Measurements from ENCODE around the gene SMARCD3.

The SMARCD3 gene

DNA sequence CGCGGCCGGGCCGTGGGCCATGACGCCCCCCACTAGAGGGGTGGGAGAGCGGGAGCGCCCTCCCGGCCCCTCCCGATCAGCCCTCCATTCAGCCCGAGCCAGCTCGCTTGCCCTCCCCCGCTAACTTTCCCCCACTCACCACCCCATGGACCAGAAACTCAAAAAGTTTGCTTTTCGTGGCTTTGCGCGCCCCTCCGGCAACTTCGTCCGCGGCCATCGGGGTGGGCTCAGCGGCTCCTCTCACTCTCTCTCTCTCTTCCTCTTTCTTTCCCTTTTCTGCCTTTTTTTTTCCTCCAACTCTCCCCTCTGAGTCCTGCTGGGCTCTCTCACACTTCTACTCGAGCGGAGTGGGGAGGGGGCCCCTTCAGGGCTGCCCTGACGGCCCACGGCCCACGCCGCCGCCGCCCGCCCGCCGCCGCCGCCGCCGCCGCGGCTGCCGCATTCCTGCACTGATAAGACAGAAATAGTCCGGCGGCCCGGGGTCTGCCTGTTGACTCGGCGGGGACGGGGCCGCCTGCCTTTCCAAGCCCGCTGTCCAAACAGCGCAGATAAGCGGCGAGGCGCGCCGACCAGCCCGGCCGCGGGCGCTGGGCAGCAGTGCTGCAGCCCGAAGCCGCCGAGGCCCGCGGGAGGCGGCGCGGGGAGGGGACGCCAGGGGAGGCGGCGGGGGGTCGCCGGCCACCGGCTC is at the start of gene SMARCD3:
TSS of gene SMARCD3 (minus strand) at position 349 of the 688 bp plus-strand sequence. CDS start at position 217, 132 bp downstream.
- peak; percentile 76 for DNase-seq

DNA sequence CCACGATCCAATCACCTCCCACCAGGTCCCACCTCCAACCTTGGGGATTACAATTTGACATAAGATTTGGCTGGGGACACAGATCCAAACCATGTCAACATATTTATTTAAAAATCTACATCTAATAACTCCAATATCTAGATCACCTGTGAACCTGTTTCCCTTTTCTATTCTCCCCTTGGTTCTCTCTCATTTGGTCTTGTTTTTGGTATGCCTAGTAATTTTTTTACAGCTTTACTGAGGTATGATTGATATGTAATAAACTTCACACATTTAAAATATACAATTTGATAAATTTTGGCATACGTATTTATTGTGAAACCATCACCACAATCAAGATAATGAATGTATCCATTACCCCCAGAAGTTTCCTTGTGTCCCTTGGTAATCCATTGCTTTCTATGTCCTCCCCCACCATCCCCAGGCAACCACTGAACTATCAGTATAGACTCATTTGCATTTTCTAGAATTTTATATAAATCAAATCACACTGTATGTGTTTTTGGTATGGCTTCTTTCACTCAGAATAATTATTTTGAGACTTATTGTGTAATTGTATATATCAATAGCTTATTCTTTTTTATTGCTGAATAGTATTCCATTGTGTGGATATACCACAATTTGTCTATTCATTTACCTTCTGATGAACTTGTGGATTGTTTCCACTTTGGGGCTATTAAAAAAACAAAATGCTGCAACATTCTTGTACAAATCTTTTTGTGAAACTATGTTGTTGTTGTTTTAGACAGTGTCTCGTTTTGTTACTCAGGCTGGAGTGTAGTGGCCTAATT is 47.9 kb upstream of the SMARCD3 start:
- no peak for DNase-seq

DNA sequence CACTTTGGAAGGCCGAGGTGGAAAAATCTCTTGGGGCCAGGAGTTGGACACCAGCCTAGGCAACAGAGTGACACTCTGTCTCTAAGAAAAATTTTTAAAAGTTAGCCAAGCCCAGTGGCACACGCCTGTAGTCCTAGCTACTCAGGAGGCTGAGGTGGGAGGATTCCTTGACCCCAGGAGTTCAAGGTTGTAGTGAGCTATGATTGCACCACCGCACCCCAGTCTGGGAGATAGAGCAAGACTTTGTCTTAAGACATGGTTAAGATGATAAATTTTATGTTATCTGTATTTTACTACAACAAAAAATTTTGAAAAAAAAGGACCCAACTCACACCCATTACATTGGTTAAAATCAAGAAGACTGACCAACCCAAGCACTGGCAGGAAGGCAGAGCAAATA is 44.4 kb upstream of the SMARCD3 start:
- DNase-seq = no peak

DNA sequence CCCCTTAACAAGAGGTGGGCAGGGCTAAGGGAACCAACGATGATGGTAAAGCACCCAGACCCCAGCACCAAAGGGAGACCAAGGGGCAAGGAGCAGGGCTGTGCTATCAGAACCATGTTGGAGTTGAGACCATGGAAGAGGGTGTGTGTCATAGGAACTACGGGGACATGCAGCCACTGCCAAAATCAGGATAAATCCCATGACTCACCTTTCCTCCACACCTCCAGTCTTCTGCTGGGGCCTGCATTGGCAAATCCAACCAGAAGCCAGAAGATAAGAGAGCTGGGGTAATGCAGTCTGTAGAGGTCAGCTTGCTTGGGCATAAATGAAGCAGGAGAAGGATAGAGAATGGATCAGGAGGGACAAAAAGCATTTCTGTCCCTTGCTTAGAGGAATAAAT is 42.7 kb upstream of the SMARCD3 start:
- DNase-seq = no peak

DNA sequence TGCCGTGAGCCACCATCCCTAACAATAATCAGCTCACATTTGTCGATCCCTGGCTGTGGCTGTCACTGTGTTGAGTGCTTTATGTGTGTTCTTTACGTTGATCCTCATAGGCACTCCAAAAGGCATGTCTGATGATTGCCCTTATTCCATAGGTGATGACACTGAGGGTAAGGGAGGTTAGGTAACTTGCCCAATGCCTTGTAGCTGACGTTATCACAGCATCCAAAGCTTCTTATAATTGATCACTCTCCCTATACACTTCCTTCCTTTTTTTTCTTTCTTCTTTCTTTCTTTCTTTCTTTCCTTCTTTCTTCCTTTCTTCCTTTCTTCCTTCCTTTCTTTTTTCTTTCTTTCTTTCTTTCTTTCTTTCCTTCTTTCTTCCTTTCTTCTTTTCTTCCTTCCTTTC is 41.9 kb upstream of the SMARCD3 start:
- no peak for DNase-seq

DNA sequence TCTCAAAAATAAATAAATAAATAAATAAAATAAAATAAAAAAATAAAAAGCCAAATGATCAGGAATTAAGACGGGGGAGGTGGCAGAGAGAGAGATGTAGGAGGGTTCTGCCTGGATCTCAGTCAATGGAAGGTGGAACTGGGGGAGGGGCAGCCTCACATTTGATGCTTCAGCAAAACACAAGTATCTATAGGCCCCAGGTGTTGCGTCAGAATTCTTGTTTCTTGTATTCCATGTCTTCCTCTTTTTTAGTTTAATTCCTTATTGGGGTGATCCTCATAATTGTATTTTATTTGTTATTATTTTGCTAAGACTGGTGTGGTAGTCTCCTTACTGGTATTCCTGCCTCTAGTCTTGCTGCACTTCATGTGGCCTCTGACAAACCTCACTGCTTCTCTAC is 41.4 kb upstream of the SMARCD3 start:
- no peak for DNase-seq

DNA sequence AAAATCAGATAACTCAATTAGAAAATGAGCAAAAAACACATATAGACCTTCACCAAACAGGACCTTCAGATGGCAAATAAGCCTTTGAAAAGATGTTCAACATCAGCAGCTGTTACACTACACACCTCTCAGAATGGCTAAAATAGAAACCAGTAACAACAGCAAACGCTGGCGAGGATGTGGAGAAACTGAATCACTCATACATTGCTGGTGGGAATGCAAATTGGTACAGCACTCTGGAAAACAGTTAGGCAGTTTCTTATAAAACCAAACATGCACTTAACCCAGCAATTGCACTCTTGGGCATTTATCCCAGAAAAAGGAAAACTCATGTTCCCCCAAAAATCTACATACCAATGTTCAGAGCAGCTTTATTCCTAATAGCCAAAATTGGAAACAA is 37.7 kb upstream of the SMARCD3 start:
- DNase-seq = no peak

DNA sequence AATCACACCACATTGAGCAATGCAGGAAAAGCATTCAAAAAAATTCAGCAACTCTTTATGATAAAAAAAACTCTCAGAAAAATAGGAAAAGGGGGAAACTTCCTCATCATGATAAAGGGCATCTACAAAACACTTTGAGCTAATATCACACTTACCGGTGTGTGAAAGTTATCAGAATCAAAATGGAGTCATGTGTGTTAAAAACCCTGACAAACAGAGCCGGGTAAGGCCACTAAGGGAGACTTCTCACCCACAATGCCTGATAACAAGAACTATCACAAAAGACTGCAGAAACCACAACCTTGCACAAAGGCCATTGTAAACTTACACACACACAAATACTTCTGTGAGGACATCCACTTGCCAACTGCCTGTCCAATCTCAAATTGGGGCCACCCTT is 34.8 kb upstream of the SMARCD3 start:
- no peak for DNase-seq

DNA sequence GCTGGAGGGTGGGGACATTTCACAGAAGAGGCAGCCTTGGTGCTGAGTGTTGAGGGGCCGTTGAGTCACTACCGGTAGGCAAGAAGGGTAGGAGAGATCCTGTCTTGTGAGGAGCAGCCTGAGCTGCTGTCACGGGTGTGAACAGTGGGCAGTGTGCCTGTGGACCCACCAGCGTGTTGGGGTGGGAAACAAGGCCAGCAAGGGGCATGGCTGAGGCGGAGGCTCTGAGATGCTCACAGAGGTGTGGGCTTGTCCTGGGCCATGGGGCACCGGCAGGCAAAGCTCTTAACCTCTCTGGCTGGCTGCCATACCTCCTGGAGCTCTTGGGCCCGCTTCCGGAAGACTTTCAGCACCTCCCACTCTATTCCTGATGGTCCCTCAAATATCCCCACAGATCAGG is 33.6 kb upstream of the SMARCD3 start:
- DNase-seq = no peak

DNA sequence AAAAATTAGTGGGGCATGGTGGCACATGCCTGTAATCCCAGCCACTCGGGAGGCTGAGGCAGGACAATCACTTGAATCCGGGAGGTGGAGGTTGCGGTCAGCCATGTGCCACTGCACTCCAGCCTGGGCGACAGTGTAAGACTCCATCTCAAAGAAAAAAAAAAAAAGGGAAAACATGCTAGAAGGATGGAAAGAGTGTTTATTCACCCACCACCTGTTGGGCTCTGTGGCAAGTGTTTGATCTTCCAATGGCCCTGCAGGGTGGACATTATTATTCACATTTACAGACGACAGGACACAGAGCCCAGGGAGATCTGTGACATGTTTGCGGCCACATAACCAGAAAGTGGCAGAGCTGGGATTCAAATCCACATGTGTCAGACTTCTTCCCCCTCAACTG is 33.2 kb upstream of the SMARCD3 start:
- no peak for DNase-seq

DNA sequence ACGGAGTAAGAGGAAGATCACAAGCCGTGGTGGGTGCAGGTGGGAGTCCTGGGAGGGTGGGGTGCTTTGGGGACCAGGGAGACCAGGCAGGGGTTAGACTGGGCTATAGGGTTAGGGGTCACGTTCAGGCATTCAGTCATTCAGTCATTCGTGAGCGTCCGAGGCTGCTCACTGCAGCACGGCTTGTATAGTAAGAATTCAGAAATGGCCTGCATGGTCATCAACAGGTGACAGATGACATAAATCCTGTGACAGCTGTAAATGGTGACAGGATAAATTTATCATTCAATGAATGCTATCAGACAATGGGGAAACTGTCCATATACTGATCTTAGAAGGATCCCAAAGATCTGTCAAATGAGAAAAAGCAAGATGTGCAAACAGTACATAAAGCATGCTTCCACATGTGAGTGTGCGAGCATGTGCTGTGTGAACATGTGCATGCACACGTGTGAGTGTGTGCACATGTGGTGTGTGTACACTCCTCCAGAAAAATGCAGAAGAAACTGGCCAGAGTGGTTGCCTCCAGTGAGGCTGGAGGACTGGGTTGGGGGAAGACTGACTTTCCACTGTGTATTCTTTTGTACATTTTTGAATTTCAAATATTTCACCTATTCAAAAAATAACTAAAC is 32.0 kb upstream of the SMARCD3 start:
- no peak for DNase-seq

DNA sequence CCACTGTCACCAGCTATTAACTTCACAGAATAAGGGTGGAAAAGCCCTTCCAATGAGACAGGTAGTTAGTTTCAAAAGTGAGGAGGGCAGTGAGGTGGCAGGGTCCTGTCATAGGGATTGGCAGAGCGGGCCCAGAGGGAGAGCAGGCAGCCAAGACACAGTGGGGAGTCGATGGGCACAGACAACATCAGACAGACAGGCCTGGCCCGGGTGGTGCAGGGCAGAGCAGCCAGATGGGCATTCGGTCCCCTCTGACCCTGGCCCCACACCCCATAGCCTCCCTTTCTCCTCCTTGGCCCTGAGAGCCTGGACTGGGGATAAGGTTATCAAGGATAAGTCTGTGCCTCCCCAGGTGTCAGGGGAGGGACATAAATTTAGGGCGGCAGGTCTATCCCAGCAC is 31.4 kb upstream of the SMARCD3 start:
- DNase-seq = no peak

DNA sequence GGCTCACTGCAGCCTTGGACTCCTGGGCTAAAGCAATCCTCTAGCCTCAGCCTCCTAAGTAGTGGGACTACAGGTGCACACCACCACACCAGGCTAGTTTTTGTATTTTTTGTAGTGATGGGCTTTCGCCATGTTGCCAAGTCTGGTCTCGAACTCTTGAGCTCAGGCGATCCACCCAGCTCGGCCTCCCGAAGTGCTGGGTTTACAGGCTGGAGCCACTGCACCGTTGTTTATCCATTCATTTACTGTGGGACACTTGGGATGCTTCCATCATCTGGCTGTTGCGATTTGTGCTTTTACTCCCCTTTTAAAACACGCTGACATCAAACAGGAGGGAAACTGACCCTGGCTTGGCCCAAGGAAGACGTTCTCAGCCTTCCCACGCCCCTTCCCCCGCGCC is 30.5 kb upstream of the SMARCD3 start:
- DNase-seq = no peak

DNA sequence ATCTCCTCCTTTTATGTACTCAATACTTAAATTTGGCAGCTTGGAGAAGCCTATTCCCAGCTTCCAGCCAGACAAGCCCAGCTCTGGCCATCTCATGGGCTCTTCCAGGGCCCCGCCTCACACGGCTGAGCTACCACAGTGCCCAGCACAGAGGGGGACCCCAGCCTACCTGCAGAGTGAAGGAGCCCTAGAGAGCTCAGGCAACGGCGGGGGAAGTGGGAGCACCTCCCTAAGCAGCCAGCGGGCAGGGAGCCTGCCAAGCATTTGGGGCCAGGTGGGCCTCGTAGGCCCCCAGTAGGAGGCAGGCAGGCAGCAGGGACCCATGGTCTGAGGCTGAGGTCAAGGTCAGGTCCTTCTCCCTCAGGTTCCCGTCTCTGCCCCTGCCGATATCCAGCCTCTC is 29.1 kb upstream of the SMARCD3 start:
- no peak for DNase-seq

DNA sequence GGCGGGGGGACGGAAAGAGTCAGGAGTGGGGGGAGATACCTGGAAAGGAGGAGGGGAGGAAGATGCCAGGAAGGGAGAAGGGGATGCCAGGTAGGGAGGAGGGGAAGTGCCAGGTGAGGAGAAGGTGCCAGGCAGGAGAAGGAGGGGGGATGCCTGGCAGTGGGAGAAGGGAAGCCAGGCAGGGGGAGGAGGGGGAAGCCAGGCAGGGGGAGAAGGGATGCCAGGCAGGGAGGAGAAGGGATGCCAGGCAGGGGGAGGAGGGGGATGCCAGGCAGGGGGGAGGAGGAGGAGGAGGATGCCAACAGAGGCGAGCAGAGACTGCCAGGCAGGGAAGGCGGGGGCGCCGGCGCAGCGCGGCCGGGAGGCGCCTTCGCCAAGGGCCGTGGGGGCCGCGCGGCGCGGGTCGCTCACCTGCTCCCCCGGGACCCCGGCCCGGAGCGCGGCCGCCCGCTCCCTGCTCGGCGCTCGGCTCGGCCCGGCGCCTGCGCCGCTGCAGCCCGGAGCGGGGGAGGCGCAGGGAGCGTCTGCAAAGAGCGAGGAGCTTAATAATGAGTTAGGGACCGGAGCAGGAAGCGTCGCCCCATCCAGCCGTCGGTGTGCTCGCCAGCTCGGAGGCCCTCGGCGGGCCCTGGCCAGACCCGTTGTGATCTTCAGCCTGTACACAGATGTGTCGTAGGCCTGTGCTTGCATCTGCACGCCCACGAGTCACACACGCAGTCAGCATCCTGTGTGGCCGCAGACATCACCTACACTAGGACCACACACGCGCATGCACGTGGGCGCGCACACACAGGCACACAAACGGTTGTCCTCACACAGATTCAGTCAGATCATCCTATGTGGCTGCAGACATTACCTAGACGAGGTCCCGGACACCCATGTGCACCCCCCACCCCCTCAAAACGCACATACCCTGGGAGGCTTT is 28.4 kb upstream of the SMARCD3 start:
- peak; percentile 85 for DNase-seq

DNA sequence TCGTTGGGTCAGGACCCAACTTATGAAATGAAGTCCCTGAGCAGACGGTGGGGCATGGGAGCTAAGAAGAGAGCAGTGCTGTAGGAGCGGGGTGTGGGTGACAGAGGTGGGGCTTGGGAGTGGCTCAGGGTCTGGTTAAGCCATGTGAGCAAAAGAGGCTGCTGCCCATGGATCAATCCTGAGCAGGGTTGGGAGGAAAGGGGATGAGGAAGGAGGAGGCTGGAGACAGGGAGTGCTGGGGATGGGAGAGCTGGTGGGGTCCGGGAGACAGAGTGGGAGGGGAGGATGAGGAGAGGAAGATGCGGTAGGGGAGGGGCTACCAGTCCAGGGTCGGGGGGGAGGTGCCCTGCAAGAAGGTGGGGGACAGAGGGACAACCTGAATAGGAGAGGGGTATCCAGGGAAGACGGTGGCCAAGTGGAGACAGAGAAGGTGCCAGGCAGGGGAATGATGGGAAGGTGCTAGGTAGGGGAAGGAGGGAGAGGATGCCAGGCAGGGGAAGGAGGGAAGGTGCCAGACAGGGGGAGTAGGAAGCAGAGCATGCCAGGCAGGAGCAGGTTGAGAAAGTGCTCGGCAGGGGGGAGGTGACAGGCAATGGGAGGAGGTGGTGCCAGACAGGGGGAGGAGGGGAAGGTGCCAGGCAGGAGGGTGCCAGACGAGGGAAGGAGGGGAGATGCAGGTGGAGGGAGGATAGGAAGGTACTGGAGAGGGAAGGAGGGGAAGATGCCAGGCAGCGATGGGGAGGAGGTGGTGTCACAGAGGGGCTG is 27.5 kb upstream of the SMARCD3 start:
- DNase-seq = no peak

DNA sequence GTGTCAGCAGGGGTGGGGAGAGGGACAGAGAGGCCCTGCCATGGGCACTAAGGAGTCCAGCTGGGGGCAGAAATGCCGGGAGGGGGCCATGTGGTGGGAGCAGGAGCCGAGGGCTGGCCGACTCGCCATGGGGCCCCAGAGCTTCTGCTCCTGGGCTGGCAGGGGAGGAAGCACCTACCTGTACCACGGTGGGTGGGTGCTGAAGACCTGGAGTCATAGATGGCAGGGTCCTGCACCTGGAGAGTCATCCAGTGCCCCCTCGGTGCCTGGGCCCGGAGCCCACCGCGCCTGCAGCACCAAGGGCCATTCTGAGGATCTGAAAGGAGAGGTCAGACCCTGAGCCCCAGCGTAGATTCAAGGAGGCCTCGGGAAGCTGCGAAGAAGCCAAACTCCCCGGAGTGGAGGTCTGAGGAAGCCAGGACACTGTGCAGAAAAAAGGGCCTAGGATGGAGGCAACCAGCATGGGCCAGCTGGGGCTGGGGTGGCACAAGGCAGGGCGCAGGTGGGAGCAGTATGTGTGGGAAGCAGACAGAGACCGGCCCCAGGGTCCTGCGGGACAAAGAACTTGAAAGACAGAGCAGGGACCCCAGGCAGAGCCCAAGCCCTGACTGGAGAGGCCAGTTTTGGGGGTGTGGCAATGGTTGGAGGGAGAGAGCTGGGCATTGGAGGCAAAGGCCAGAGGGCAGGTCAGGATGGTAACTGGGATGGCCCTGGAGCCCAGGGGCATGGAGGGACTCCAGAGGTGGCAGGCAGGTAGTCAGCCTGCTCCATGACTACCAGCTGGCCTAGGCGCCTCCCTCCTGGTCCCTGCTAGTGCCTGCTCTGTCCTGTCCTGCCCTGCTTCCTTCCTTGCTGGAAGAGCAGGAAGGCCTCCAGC is 26.7 kb upstream of the SMARCD3 start:
- no peak for DNase-seq

DNA sequence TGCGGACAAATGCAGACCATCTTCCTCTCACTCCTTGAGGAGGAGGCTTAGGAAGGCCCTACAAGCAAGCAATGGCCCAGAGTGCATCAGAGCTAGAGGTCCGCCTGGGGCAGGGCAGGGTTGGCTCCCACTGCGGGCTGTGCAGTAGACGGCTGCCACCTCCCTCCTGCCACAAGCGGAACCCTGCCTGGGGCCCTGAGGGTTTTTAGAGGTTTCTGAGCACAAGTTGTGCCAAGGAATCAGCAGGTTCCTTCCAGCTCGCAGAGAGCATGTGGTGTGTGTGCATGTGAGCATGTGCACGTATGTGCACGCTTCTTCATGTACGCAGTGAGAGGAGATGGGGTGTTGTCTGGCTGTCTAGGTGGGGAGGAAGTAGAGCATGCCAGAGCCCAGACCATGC is 25.9 kb upstream of the SMARCD3 start:
- no peak for DNase-seq

DNA sequence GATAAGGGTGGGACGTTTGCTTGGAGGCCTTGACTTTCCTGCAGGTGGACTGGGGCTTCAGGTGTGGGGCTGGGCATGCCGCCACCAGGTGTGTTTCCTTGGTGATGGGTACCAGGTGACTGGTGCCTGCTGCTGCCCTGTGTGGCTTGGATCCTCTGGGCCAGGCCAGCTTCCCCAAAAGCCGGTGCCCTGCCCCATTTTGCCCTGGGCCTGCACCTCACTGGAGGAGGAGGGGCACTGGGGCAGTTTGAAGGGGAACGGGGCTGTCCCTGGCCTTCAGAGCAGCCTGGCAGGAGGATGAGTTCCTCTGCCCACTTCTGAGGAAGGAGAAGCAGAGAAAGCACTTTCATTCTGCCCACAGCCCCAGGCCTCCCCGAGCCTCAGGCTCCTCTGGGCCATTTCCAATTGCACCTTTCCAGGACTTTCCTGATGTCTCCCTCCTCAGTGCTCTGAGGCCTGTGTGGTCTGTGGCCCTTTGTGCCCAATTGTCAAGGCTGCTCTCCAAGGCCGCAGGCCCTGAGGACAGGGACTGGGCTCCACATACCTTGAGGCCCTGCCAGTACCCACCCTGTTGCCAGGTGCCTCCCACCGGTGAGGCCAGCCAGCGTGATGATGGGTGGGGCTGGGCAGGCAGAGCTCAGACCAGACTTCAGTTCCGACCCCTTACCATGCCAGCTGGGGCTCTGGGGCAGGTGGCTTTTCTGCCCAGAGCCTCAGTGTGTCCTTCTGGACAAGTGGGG is 25.3 kb upstream of the SMARCD3 start:
- no peak for DNase-seq

DNA sequence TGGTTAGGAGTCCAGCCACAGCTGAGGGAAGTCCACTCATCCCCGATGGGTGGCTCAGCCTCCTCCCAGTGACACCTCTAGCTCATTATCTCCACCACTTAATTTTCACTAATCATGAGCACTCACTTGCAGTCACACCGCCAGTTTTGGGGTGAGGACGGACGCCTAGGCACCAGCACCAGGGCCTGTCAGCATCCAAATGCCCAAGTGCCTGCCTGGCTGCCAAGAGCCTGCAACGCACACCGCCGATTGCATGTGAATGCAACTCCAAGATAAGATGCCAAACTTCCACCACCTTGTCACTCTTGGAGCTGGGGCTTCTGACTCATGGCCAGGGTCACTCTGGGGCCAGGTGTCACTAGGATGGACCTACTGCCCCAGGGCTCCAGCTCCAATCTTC is 24.4 kb upstream of the SMARCD3 start:
- no peak for DNase-seq

Measured in activated CD8-positive, alpha-beta memory T cell treated with anti-CD3 and anti-CD28 coated beads for 24 hours (primary cell).